ENCODE data around the gene ENPP3. TPM values are rescaled to one million over a fixed set of nuclear protein-coding genes. Genes with fewer than 3 reads are reported as not detected.
A peak's percentile ranks its signal among the peaks of the same experiment; 100 is the strongest.

ENPP3 gene
- total and polyA plus RNA-seq, 7 experiments from 2014 or later, result 0.15 to 7.1 (median 0.39) TPM

DNA sequence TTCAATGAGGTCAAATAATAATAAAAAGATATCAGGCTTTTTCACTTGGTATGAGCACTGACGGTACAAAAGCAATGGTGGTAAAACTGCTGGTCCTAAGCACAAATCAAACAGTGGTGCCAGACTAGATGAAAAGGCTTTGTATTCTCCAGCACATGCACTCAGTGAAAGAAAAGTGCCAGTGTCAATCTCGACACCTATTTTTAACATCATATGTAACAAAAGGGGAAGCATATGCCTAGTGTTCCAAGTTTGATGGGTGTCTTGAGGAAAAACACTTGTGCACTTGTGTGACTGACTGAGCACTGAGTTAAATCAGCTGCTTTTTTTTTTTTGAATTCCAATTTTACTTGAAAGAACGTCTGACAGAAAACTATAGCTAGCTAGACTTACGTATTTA lies 36.4 kb upstream of the ENPP3 start:
- H3K27me3 ChIP-seq (ENCODE audit: control insufficient read depth in 2 of 2, insufficient read depth in 2 of 2, low read length in 2 of 2), result no peaks in the 10 kb centered on the region
- ChIA-PET POLR2A (no interaction called here), CTCF (interaction anchor here (0.6 kb wide), 1 partner anchor 753 kb away, joined by 3 read pairs; no protein-coding TSS in a partner anchor)
- H3K9me3 ChIP-seq (ENCODE audit: control insufficient read depth in 2 of 3, low read length in 3 of 3), result no peaks in the 10 kb centered on the region
- no peak overlapping the region for H3K4me3 ChIP-seq (ENCODE audit: low read length)
- Mint-ChIP-seq H3K4me3 (no peak overlapping the region), H3K4me1 (peaks cover 0 to 4% (median 0%) of the 10 kb centered on the region in 7 donors), H3K9me3 (no peaks in the 10 kb centered on the region), H3K27ac (no peak overlapping the region), H3K36me3 (peaks cover 0 to 50% (median 36%) of the 10 kb centered on the region in 5 donors), H3K27me3 (no peaks in the 10 kb centered on the region)
- H3K36me3 ChIP-seq (ENCODE audit: control insufficient read depth in 2 of 3, insufficient read depth in 3 of 3, low read length in 3 of 3), result peaks cover 18 to 69% (median 43%) of the 10 kb centered on the region in 3 experiments
- DNase-seq (no peak), ATAC-seq (no peak)
- intact Hi-C loops (cut with micrococcal nuclease), result loop anchor here in 1 of 2 donors (2.0 kb wide), 1 partner anchor 16 kb away; no protein-coding TSS in a partner anchor
- no peak overlapping the region for H3K27ac ChIP-seq (ENCODE audit: low read depth, low read length)
- no peaks in the 10 kb centered on the region for H3K4me1 ChIP-seq (ENCODE audit: control insufficient read depth in 2 of 2, insufficient read depth in 2 of 2, low read length in 2 of 2)

DNA sequence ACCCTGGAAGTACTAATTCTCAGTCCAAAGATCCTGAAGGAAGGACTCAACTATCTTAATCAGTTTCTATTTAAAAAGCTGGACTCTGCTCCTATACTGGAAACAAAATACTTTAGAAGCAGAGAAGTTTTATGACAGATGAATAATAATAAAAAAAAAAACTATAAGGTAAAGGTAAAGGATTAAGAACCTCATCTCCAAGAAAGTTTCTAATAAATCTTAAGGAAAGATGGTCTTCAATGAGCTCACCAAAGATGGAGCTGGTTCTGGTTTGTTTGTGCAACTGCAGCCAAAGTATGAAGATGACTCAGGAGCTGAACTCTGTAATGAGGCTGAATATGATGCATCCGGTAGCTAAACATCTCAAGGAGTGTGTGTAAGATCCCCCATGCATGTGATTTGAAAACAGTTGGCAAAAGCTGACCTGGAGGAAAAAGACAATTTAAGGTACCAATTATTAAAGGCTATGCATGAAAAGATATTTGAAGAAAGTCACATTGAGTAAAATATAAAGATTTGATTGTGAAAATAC lies 34.3 kb upstream of the ENPP3 start:
- H3K36me3 Mint-ChIP-seq, result peaks cover 3 to 51% (median 35%) of the 10 kb centered on the region in 5 donors

DNA sequence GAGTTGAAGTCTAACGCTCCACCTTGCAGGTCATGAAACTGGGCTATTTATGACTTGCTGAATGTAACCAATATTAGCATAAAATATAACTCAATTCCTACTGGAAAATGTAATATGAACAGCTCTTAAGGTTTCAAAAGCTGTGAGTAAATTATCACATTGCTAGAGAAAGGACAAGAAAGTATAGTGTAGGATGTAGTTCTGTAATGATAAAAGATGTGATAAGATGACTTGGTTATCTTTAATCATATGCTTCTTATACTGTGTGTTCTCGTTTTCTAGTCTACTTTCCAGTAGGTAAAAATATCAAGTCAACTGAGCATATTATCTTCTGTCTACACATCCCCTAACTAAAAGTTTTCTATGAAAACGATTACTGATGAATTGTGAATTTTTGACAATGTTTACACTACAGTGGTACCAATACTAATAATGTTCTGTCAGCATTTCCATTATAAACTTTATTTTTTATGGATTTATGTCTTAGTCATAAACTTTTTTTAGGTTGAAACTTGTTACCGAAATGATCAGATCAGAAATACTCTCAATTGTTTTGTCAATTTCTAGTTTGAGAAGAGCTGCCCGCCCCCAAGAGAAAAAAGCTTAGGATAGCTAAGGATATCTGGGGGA lies 23.7 kb upstream of the ENPP3 start:
- H3K27me3 Mint-ChIP-seq, result no peaks in the 10 kb centered on the region
- H3K36me3 Mint-ChIP-seq, result peaks cover 10 to 45% (median 19%) of the 10 kb centered on the region in 5 donors
- Histone ChIP-seq H3K27ac (ENCODE audit: low read depth, low read length) (no peak overlapping the region), H3K9me3 (ENCODE audit: control insufficient read depth in 2 of 3, low read length in 3 of 3) (no peaks in the 10 kb centered on the region), H3K27me3 (ENCODE audit: control insufficient read depth in 2 of 2, insufficient read depth in 2 of 2, low read length in 2 of 2) (no peaks in the 10 kb centered on the region), H3K36me3 (ENCODE audit: control insufficient read depth in 2 of 3, insufficient read depth in 3 of 3, low read length in 3 of 3) (peaks cover 32 to 82% (median 37%) of the 10 kb centered on the region in 3 experiments), H3K4me1 (ENCODE audit: control insufficient read depth in 2 of 2, insufficient read depth in 2 of 2, low read length in 2 of 2) (no peaks in the 10 kb centered on the region), H3K4me3 (ENCODE audit: low read length) (no peak overlapping the region)
- ChIA-PET CTCF (interaction anchor here (0.8 kb wide), 1 partner anchor 22 kb away, joined by 4 read pairs; no protein-coding TSS in a partner anchor), POLR2A (no interaction called here)
- no peak for ATAC-seq
- no peak overlapping the region for H3K4me3 Mint-ChIP-seq
- intact Hi-C loops (cut with micrococcal nuclease), result no loop called here
- no peak for DNase-seq
- no peak overlapping the region for H3K27ac Mint-ChIP-seq
- H3K9me3 Mint-ChIP-seq, result no peaks in the 10 kb centered on the region
- peaks cover 0 to 14% (median 6%) of the 10 kb centered on the region in 7 donors for H3K4me1 Mint-ChIP-seq

More for the DNA sequence above, 34.3 kb upstream of the ENPP3 start:
- Histone ChIP-seq H3K4me1 (ENCODE audit: control insufficient read depth in 2 of 2, insufficient read depth in 2 of 2, low read length in 2 of 2) (no peaks in the 10 kb centered on the region), H3K27me3 (ENCODE audit: control insufficient read depth in 2 of 2, insufficient read depth in 2 of 2, low read length in 2 of 2) (no peaks in the 10 kb centered on the region), H3K27ac (ENCODE audit: low read depth, low read length) (no peak overlapping the region), H3K4me3 (ENCODE audit: low read length) (no peak overlapping the region), H3K9me3 (ENCODE audit: control insufficient read depth in 2 of 3, low read length in 3 of 3) (no peaks in the 10 kb centered on the region), H3K36me3 (ENCODE audit: control insufficient read depth in 2 of 3, insufficient read depth in 3 of 3, low read length in 3 of 3) (peaks cover 15 to 68% (median 37%) of the 10 kb centered on the region in 3 experiments)
- no peak overlapping the region for H3K4me3 Mint-ChIP-seq
- ChIA-PET CTCF (no interaction called here), POLR2A (interaction anchor here (0.6 kb wide), 2 partner anchors 21 to 25 kb away, joined by 3 read pairs; no protein-coding TSS in a partner anchor)
- H3K4me1 Mint-ChIP-seq, result peaks cover 0 to 2% (median 0%) of the 10 kb centered on the region in 7 donors
- H3K27ac Mint-ChIP-seq, result peak overlapping the region in 1 of 9 donors; percentile 3
- intact Hi-C loops (cut with micrococcal nuclease), result no loop called here
- H3K27me3 Mint-ChIP-seq, result no peaks in the 10 kb centered on the region
- H3K9me3 Mint-ChIP-seq, result no peaks in the 10 kb centered on the region
- no peak for ATAC-seq
- DNase-seq, result no peak

DNA sequence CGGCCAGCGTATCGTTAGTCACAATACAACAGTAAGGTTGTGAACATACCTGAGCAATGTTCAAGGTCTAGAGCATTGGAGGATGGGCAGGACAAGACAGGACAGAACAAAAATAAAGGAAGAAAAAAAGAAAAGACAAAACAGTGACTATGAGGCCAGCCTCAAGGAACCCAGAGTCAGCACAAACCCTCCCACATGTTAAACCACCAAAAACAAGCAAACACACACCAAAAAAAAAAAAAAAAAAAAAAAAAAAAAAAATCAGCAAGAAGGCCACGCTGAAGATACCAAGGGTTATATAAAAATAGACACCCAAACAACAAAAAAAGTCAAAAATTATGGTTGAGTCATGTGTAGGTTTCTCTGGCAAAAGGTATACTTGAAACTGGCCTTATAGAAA lies 21.8 kb upstream of the ENPP3 start:
- ChIA-PET POLR2A (no interaction called here), CTCF (no interaction called here)
- Mint-ChIP-seq H3K9me3 (no peaks in the 10 kb centered on the region), H3K36me3 (peaks cover 3 to 40% (median 18%) of the 10 kb centered on the region in 5 donors), H3K27me3 (no peaks in the 10 kb centered on the region), H3K4me3 (no peak overlapping the region), H3K27ac (peak overlapping the region in 1 of 9 donors; percentile 23), H3K4me1 (peaks cover 0 to 8% (median 2%) of the 10 kb centered on the region in 7 donors)
- DNase-seq (no peak), ATAC-seq (no peak)
- H3K27me3 ChIP-seq (ENCODE audit: control insufficient read depth in 2 of 2, insufficient read depth in 2 of 2, low read length in 2 of 2), result no peaks in the 10 kb centered on the region
- H3K27ac ChIP-seq (ENCODE audit: low read depth, low read length), result no peak overlapping the region
- H3K4me3 ChIP-seq (ENCODE audit: low read length), result no peak overlapping the region
- no peaks in the 10 kb centered on the region for H3K4me1 ChIP-seq (ENCODE audit: control insufficient read depth in 2 of 2, insufficient read depth in 2 of 2, low read length in 2 of 2)
- intact Hi-C loops (cut with micrococcal nuclease), result no loop called here
- H3K9me3 ChIP-seq (ENCODE audit: control insufficient read depth in 2 of 3, low read length in 3 of 3), result no peaks in the 10 kb centered on the region
- peaks cover 31 to 84% (median 35%) of the 10 kb centered on the region in 3 experiments for H3K36me3 ChIP-seq (ENCODE audit: control insufficient read depth in 2 of 3, insufficient read depth in 3 of 3, low read length in 3 of 3)

DNA sequence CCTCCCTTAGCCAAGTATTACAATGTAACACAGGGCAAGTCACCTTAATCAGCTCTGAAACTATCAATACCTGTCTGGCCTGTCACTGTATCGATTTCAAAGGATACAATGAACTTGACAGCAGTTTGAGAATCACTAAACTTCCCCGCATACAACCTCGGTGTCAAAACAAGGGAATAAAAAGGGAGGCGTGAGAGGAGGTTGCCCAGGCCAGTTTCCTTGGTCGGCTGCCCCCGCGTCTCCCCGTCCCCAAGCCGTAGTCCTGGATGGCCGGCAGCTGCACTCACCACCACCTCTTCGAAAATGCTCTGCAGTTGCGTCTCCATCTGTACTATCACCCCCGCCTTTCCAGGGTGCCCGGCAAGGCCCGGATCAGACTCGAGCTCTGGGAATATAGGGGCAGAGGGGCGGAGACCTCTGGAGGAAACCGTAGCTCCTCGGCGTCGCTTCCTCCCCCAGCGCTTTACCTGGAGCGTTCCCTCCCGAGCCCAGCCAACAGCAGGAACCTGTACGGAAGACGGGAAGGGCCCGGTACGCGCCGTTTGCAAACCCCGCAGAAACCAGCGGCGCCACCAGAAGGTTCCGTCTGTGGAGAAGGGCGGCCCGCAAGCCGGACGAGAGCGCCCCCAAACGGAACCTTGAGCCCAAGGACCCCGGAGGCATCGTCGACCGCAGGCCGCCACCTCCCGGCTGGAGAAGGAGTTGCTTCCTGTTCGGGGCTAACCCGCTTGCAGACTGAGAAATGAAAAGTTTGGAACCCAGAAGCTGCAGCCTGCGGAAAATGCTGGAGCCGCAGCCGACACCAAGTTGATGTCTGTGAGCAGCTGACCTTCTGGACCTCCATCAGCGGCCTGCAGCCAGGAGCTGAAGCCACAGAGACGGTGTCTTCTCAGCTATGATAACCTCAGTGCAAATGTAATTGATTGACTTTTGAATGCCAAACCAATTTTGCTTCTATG lies 9.1 kb upstream of the ENPP3 start, which contains the start of gene MED23:
Gene MED23, minus strand, starts transcription at position 519 of the 959 bp plus-strand sequence. Its CDS starts 193 bp downstream, at position 326.
- ATAC-seq (peak; percentile 99), DNase-seq (peak; percentile 85 to 98 (median 94))
- Histone ChIP-seq H3K4me3 (ENCODE audit: low read length) (peak within 1 kb of the TSS; percentile 92), H3K27me3 (ENCODE audit: control insufficient read depth in 2 of 2, insufficient read depth in 2 of 2, low read length in 2 of 2) (no peaks in the 10 kb centered on the region), H3K9me3 (ENCODE audit: control insufficient read depth in 2 of 3, low read length in 3 of 3) (no peaks in the 10 kb centered on the region), H3K36me3 (ENCODE audit: control insufficient read depth in 2 of 3, insufficient read depth in 3 of 3, low read length in 3 of 3) (peaks cover 3 to 25% (median 17%) of the 10 kb centered on the region in 3 experiments), H3K27ac (ENCODE audit: low read depth, low read length) (peak within 1 kb of the TSS; percentile 75), H3K4me1 (ENCODE audit: control insufficient read depth in 2 of 2, insufficient read depth in 2 of 2, low read length in 2 of 2) (peaks cover 16 to 18% of the 10 kb centered on the region in 2 donors)
- peaks cover 0 to 15% (median 8%) of the 10 kb centered on the region in 5 donors for H3K36me3 Mint-ChIP-seq
- ChIA-PET POLR2A (interaction anchor here (0.6 to 1.9 kb wide), 9 partner anchors 9 to 1513 kb away, joined by 3 to 10 read pairs (median 4); no protein-coding TSS in a partner anchor), CTCF (interaction anchor here (0.6 to 3.9 kb wide), 21 partner anchors 9 to 1528 kb away, joined by 3 to 29 read pairs (median 4); partner anchors contain the start of genes AKAP7 and ENPP3)
- peak within 1 kb of the TSS; percentile 93 to 96 (median 95) for H3K27ac Mint-ChIP-seq
- intact Hi-C loops (cut with micrococcal nuclease), result loop anchor here (1.0 to 5.0 kb wide), 22 partner anchors 94 to 1881 kb away; partner anchors contain the start of genes AKAP7 (in 2 of the 2), EPB41L2 (in 2 of the 2), L3MBTL3 (in 1 of the 2) and RPS12 (in 1 of the 2)
- H3K27me3 Mint-ChIP-seq, result peaks cover 0 to 2% (median 0%) of the 10 kb centered on the region in 5 donors
- no peaks in the 10 kb centered on the region for H3K9me3 Mint-ChIP-seq
- peak within 1 kb of the TSS; percentile 95 to 100 (median 98) for H3K4me3 Mint-ChIP-seq
- peaks cover 20 to 51% (median 46%) of the 10 kb centered on the region in 7 donors for H3K4me1 Mint-ChIP-seq
